Left ventricle myocardium inferior (tissue), 1 donor: Measurements from ENCODE around the gene NADSYN1. TPM values are rescaled to one million over a fixed set of nuclear protein-coding genes. Genes with fewer than 3 reads are reported as not detected.

Experiments
- DNase-seq: peaks from one replicate; pipeline ENCODE4 v3.0.0-alpha.2; 2020
- H3K27ac ChIP-seq: fragments of 200-600 bp; replicated peaks from 2 replicates; pipeline ENCODE4 v1.8.0; 2021
- H3K27me3 ChIP-seq: fragments of 200-600 bp; 2 replicates; pipeline ENCODE4 v1.8.0; 2021; ENCODE audit warnings: low read depth
- H3K36me3 ChIP-seq: fragments of 200-600 bp; 2 replicates; pipeline ENCODE4 v1.8.0; 2021
- H3K4me1 ChIP-seq: fragments of 200-600 bp; 2 replicates; pipeline ENCODE4 v1.8.0; 2021
- H3K4me3 ChIP-seq: fragments of 200-600 bp; 2 replicates; pipeline ENCODE4 v1.8.0; 2021; ENCODE audit warnings: mild to moderate bottlenecking, moderate library complexity
- H3K9me3 ChIP-seq: fragments of 200-600 bp; replicated peaks from 2 replicates; pipeline ENCODE4 v1.8.0; 2021
- intact Hi-C: fragments of 100-400 bp; cut with micrococcal nuclease; formaldehyde crosslinking; loops from one replicate; pipeline ENCODE4 v1.11.0; 2022
- total RNA-seq: library from RNA; stranded (reverse); fragmentation: NEBNext Ultra II Directional; extraction: Animal tissue kit (Norgen Biotek cat#: 25700); gene quantifications from one replicate; pipeline ENCODE4 v1.2.1, GENCODE V29; 2021
- TF ChIP-seq, protein P1 (sequence below): fragments of 200-600 bp; IDR thresholded peaks from 2 replicates; pipeline ENCODE4 v1.8.0; 2021; ENCODE audit warnings: antibody characterized with exemption, mild to moderate bottlenecking, borderline replicate concordance
- donor health status: DM: no; HTN: yes; CAD: no; lungs with severe emphysema.

NADSYN1 gene
- total RNA-seq, 1 donor from 2014 or later: 17.5 TPM

DNA sequence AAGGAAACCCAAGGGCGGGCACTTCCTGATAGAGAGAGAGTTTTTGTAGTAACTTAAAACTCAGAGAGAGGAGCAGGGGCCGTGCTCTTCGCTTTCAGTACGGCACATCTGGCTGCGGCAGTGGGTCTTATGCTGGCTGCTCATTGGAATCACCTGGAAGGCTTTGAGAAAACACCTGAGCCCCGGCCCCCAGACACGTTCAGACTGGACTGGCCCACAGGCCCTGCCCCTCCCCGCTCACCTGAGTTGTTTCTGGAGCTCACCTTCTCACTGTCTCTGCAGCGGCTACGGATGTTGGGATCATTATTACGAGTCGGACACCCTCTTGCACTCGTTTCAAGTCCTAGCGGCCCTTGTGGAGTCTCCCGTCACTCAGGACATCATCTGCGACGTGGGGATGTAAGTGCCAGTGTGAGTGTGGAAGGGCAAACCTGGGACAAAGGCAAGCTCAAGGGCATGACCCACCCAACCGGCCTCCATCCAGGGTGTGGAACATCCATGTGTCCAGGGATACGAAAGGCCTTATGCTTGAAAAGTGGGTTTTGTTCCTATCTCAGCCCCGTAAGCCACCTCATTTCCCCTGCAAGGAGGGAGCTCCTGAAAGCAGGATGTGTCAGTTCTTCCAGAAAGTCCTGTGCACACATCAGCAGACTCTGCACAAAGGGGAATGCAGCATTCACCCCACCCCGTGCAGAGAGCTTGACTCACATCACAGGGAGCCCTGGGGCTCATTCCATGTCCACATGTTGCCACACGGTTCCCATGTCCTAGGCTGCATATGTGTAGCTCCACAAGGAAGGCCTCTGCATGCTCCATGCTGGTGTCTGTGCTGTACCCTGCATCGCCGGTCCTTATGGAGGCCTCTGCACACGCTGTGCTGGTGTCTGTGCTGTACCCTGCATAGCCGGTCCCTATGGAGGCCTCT is 5.4 kb downstream of the NADSYN1 start:
- intact Hi-C loops: no loop called here
- TF ChIP-seq, protein P1, sequence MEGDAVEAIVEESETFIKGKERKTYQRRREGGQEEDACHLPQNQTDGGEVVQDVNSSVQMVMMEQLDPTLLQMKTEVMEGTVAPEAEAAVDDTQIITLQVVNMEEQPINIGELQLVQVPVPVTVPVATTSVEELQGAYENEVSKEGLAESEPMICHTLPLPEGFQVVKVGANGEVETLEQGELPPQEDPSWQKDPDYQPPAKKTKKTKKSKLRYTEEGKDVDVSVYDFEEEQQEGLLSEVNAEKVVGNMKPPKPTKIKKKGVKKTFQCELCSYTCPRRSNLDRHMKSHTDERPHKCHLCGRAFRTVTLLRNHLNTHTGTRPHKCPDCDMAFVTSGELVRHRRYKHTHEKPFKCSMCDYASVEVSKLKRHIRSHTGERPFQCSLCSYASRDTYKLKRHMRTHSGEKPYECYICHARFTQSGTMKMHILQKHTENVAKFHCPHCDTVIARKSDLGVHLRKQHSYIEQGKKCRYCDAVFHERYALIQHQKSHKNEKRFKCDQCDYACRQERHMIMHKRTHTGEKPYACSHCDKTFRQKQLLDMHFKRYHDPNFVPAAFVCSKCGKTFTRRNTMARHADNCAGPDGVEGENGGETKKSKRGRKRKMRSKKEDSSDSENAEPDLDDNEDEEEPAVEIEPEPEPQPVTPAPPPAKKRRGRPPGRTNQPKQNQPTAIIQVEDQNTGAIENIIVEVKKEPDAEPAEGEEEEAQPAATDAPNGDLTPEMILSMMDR: no peak
- DNase-seq: no peak

DNA sequence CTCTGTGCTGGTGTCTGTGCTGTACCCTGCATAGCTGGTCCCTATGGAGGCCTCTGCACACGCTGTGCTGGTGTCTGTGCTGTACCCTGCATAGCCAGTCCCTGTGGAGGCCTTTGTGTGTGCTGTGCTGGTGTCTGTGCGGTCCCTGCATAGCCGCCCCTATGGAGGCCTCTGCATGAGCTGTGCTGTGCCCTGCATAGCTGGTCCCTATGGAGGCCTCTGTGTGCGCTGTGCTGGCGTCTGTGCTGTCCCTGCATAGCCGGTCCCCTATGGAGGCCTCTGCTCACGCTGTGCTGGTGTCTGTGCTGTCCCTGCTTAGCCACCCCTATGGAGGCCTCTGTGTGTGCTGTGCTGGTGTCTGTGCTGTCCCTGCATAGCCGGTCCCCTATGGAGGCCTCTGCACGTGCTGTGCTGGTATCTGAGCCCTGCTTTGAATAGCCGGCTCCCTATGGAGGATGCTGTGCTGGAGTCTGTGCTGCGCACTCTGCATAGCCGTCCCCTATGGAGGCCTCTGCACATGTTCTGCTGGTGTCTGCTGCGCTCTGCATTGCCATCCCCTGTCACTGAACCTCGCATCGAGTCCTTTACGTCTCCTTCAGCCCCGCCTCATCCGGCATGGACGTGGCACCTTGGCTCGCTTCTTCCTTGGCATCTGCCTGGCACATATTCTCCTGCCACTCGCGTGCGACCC is 6.2 kb downstream of the NADSYN1 start:
- TF ChIP-seq, protein P1: no peak
- Histone ChIP-seq H3K4me1 (peaks cover 6% of the 10 kb centered on the region), H3K27me3 (no peaks in the 10 kb centered on the region), H3K4me3 (no peak overlapping the region), H3K9me3 (no peaks in the 10 kb centered on the region), H3K36me3 (peaks cover 86% of the 10 kb centered on the region), H3K27ac (no peak overlapping the region)
- intact Hi-C loops: no loop called here
- DNase-seq: no peak

More for the DNA sequence above, 5.4 kb downstream of the NADSYN1 start:
- H3K9me3 ChIP-seq: no peaks in the 10 kb centered on the region
- peaks cover 78% of the 10 kb centered on the region for H3K36me3 ChIP-seq
- H3K4me1 ChIP-seq: peaks cover 14% of the 10 kb centered on the region
- no peaks in the 10 kb centered on the region for H3K27me3 ChIP-seq
- no peak overlapping the region for H3K4me3 ChIP-seq
- no peak overlapping the region for H3K27ac ChIP-seq

DNA sequence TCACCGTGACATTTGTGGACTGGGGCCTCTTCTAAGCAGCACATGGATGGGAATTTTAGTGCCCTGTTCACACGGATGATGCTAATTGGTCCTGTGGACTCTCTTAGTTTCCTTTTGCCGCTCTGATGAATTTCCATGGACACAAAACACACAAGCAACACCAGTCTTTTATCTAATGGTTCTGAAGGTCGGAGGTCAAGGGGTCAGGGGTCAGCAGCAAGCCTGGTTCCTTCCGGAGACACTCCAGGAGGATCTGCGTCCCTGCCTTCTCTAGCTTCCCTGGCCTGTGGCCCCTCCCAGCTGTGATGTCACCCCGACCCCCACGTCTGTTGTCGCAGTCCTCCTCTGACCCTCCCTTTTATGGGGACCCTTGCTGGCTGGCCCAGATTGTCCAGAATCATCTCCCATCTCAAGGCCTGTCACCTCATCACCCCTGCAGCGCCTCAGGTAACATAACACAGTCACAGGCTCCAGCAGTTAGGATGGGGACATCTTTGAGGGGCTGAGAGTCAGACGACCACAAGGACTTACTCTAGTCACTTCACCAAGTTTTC is 6.8 kb downstream of the NADSYN1 start:
- no peak for DNase-seq

DNA sequence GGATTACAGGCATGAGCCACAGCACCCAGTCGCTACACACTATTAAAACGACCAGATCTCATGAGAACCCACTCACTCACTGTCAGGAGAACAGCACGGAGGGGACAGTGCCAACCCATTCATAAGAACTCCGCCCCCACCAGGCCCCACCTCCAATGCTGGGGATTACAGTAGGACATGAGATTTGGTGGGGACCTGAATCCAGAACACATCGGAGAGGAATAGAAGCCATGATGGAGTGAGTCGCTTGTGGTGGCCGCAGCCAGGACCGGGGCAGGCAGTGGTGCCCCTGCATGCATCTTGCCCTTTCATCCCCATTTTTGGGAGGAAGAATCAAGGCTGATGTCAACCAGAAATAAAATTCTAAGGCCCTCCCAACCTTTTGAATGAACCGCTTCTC is 8.7 kb downstream of the NADSYN1 start:
- no peak for DNase-seq
- no peaks in the 10 kb centered on the region for H3K9me3 ChIP-seq
- no peak overlapping the region for H3K27ac ChIP-seq
- no peaks in the 10 kb centered on the region for H3K4me1 ChIP-seq
- H3K4me3 ChIP-seq: no peak overlapping the region
- peaks cover 84% of the 10 kb centered on the region for H3K36me3 ChIP-seq
- intact Hi-C loops: no loop called here
- H3K27me3 ChIP-seq: no peaks in the 10 kb centered on the region
- TF ChIP-seq, protein P1: no peak

More for the DNA sequence above, 6.8 kb downstream of the NADSYN1 start:
- no peaks in the 10 kb centered on the region for H3K4me1 ChIP-seq
- no peaks in the 10 kb centered on the region for H3K9me3 ChIP-seq
- intact Hi-C loops: no loop called here
- TF ChIP-seq, protein P1: no peak
- no peak overlapping the region for H3K27ac ChIP-seq
- H3K27me3 ChIP-seq: no peaks in the 10 kb centered on the region
- H3K4me3 ChIP-seq: no peak overlapping the region
- H3K36me3 ChIP-seq: peaks cover 90% of the 10 kb centered on the region

DNA sequence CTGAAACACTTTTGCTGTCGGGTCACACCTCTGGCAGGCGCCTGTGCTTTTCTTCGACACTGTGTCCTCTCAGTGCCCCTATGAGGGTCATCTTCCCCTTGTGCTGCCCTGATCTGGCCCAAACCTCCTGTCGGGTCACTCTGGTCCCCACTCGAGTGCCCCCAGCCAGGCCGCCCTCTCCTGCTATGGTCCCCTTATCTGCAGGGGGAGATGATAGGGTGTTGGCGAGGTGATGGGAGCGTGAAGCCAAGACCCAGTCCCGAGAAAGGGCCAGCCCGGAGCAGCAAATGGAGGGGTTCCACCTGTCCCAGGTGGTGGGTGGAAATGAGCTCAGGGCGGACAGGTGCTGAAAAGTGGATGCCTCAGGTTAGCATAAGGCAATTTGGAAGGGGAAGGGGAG is 9.7 kb downstream of the NADSYN1 start:
- H3K9me3 ChIP-seq: no peaks in the 10 kb centered on the region

More for the DNA sequence above, 9.7 kb downstream of the NADSYN1 start:
- Histone ChIP-seq H3K27me3 (no peaks in the 10 kb centered on the region), H3K27ac (no peak overlapping the region), H3K4me1 (no peaks in the 10 kb centered on the region), H3K36me3 (peaks cover 84% of the 10 kb centered on the region), H3K4me3 (no peak overlapping the region)
- no peak for DNase-seq
- TF ChIP-seq, protein P1: no peak
- intact Hi-C loops: no loop called here
